ENCODE data around the gene CELSR3.

Gene CELSR3

DNA sequence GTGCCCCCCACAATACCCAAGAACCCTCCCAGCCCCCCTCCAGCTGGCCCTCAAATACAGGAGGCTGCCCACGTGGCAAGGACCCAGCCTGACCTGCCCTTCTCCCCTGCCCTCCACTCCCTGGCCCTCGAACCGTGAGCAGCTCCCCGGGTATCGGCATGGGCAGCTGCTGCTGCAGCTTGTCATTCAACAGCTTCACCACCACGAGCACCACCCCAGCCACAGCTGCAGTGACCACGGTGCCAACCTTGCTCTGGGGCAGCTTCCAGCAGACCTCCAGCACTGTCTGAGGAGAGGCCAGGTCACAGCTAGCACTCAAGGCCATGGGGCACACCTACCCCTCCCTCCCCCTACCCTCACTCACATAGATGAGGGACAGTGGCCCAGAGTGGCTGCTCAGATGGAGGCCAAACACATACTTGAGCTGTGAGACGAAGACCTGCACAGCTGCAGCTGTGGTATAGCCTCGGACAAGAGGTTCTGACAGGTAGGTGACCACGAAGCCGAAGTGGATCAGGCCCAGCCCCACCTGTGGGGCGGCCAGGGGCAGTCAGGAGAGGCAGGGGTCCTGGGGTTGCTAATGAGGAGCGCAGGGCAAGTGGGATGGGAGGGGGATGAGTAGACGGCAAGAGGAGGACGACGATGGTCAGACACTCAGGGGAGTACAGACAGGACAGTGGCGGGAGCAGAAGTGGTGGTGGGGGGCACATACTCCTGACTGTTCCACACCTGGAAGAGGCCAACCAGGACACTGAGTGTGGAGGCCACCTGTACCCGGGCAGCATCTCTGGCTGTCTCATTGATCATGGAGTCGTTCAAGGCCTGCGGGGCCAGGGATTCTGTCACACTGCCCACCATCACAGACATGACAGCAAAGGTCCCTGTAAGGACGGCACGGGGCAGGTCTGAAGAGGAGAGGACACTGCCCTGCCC lies 30.9 kb downstream of the CELSR3 start:
- H3K4me1 ChIP-seq (ENCODE audit: control insufficient read depth in 1 of 2, insufficient read depth in 1 of 2, low read depth in 1 of 2, low read length in 1 of 2): peaks cover 33 to 36% of the 10 kb centered on the region in 2 experiments
- no peak overlapping the region for H3K27ac ChIP-seq
- H3K4me3 ChIP-seq (ENCODE audit: low read depth in 1 of 2, low read length in 1 of 2): no peak overlapping the region
- H3K9me3 ChIP-seq: no peaks in the 10 kb centered on the region
- H3K36me3 ChIP-seq: peaks cover 68% of the 10 kb centered on the region
- no peaks in the 10 kb centered on the region for H3K27me3 ChIP-seq
- TF ChIP-seq, protein P1, sequence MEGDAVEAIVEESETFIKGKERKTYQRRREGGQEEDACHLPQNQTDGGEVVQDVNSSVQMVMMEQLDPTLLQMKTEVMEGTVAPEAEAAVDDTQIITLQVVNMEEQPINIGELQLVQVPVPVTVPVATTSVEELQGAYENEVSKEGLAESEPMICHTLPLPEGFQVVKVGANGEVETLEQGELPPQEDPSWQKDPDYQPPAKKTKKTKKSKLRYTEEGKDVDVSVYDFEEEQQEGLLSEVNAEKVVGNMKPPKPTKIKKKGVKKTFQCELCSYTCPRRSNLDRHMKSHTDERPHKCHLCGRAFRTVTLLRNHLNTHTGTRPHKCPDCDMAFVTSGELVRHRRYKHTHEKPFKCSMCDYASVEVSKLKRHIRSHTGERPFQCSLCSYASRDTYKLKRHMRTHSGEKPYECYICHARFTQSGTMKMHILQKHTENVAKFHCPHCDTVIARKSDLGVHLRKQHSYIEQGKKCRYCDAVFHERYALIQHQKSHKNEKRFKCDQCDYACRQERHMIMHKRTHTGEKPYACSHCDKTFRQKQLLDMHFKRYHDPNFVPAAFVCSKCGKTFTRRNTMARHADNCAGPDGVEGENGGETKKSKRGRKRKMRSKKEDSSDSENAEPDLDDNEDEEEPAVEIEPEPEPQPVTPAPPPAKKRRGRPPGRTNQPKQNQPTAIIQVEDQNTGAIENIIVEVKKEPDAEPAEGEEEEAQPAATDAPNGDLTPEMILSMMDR (IDR thresholded peaks at IDR 0.05): no peak

DNA sequence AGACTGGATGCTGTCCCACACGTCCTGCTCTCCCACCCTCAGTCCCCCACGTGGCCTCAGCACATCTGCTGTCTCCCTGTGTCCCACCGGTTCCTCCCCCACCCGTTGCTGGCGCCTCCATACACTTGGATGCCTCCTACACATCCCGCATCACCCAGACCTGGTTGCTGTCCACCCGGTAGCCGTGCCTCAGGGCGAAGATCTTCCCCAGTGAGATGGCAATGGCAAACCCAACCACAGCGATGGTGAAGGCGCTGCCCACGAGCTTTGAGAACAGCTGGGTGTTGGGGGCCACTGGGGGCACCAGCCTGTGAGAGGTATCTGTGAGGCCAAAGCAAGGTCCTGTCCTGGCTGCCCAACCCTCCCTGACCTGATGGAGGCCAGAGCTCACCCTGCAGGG lies 31.9 kb downstream of the CELSR3 start:
- H3K4me1 ChIP-seq (ENCODE audit: control insufficient read depth in 1 of 2, insufficient read depth in 1 of 2, low read depth in 1 of 2, low read length in 1 of 2): peaks cover 26 to 29% of the 10 kb centered on the region in 2 experiments
- no peak overlapping the region for H3K27ac ChIP-seq
- H3K4me3 ChIP-seq (ENCODE audit: low read depth in 1 of 2, low read length in 1 of 2): no peak overlapping the region
- H3K27me3 ChIP-seq: no peaks in the 10 kb centered on the region
- TF ChIP-seq, protein P1 (IDR thresholded peaks at IDR 0.05): no peak
- no peaks in the 10 kb centered on the region for H3K9me3 ChIP-seq
- H3K36me3 ChIP-seq: peaks cover 78% of the 10 kb centered on the region

DNA sequence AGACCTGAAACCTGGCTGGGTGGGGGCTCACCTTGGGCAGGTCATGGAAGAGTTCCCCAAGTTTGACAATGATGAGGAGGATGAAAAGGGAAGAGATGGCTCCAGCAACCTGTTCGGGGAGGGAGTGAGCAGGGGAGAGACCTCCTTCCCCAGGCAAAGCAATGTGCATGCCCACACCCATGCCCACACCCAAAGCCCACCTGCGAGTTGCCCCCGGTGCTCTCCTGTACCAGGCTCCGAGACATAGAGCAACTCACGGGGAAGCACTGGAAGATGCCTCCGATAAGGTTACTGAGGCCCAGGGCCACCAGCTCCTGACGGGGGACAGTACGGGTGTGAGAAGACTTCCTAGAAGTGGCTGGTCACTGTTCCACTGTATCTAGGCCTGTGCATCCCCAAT lies 32.3 kb downstream of the CELSR3 start:
- Histone ChIP-seq H3K4me3 (ENCODE audit: low read depth in 1 of 2, low read length in 1 of 2) (no peak overlapping the region), H3K36me3 (peaks cover 82% of the 10 kb centered on the region), H3K9me3 (no peaks in the 10 kb centered on the region), H3K4me1 (ENCODE audit: control insufficient read depth in 1 of 2, insufficient read depth in 1 of 2, low read depth in 1 of 2, low read length in 1 of 2) (peaks cover 22 to 25% of the 10 kb centered on the region in 2 experiments), H3K27me3 (no peaks in the 10 kb centered on the region), H3K27ac (no peak overlapping the region)
- TF ChIP-seq, protein P1 (IDR thresholded peaks at IDR 0.05): no peak

DNA sequence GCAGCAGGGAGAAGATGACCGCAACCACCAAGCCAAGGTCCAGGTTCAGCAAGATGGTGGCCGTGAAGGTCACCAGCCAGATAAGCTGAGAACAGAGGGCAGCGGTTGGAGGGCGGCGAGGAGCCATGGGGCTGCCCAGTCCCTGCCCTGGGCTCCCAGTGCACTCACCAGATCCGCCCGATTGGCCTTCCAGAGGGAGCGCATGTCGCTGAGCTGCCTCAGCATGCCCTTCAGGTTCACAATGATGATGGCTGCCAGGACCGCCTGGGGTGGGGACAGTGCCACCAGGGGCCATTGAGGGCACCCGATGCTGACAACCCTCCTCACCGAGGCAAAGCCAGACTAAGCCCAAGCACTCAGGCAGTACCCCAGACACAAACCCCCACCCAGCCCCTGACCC lies 32.8 kb downstream of the CELSR3 start:
- no peak overlapping the region for H3K27ac ChIP-seq
- H3K27me3 ChIP-seq: no peaks in the 10 kb centered on the region
- no peaks in the 10 kb centered on the region for H3K9me3 ChIP-seq
- H3K4me3 ChIP-seq (ENCODE audit: low read depth in 1 of 2, low read length in 1 of 2): no peak overlapping the region
- peaks cover 20 to 24% of the 10 kb centered on the region in 2 experiments for H3K4me1 ChIP-seq (ENCODE audit: control insufficient read depth in 1 of 2, insufficient read depth in 1 of 2, low read depth in 1 of 2, low read length in 1 of 2)
- TF ChIP-seq, protein P1 (IDR thresholded peaks at IDR 0.05): no peak
- H3K36me3 ChIP-seq: peaks cover 87% of the 10 kb centered on the region

DNA sequence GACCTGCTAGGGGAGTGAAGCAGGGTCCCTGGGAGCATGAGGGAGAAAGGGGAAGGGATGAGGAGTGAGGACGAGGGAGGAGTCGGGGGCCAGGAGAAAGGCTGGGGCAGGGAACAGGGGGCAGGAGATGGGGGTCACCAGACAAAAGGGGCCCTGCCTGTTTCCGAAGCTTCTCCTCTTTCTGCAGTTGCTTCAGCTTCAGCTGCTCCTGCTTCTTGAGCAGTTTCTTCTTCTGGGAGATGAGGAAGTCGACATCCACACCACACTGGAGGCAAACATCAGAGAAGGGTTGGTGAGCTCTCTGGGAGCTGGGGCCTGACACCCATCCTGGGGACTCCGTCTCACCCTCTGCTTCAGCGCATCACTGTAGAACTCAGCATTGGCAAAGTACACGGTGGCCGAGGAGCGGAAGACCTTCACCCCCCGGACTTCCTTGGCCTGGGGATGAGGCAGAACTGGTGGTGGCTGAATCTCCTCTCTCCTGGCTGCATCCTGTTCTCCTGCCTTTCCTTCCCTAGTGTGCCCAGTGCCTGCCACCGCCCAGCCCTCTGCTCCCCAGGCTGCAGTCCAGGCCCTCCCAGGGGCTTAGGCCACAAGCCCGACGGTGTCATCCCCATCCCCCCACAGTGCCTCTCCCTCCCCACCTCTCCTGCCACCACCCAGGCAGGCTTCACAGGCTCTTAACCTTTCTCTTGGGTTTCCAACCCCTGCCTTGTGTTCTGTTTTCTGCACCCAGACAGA lies 34.2 kb downstream of the CELSR3 start:
- no peak overlapping the region for H3K4me3 ChIP-seq (ENCODE audit: low read depth in 1 of 2, low read length in 1 of 2)
- TF ChIP-seq, protein P1 (IDR thresholded peaks at IDR 0.05): no peak
- no peak overlapping the region for H3K27ac ChIP-seq
- no peaks in the 10 kb centered on the region for H3K27me3 ChIP-seq
- H3K36me3 ChIP-seq: peaks cover 87% of the 10 kb centered on the region
- H3K4me1 ChIP-seq (ENCODE audit: control insufficient read depth in 1 of 2, insufficient read depth in 1 of 2, low read depth in 1 of 2, low read length in 1 of 2): peaks cover 20 to 26% of the 10 kb centered on the region in 2 experiments
- no peaks in the 10 kb centered on the region for H3K9me3 ChIP-seq
